ENCODE results near the gene ICE2.

ICE2 gene

GRCh38 chr15:60462027-60462426 lies 16.9 kb downstream of the ICE2 start:
- H3K36me3 ChIP-seq (ENCODE audit: insufficient read depth, low read length): peaks cover 18% of the 10 kb centered on the region; the same call in 1 of the 2 replicates
- no peaks in the 10 kb centered on the region for H3K9me2 ChIP-seq (replicated peaks; ENCODE audit: low read depth, low read length)
- no peaks in the 10 kb centered on the region for H3K27me3 ChIP-seq (ENCODE audit: insufficient read depth, low read length, poor library complexity, severe bottlenecking)
- no peak overlapping the region for H2AFZ ChIP-seq (ENCODE audit: low read length)
- TF ChIP-seq CTCF (conservative IDR thresholded peaks at IDR 0.05; ENCODE audit: low read length) (no peak), EZH2phosphoT487 (IDR thresholded peaks at IDR 0.05; ENCODE audit: borderline replicate concordance) (no peak)
- H3F3A ChIP-seq (ENCODE audit: low read depth): no peaks in the 10 kb centered on the region
- no peak overlapping the region for H3K4me2 ChIP-seq (ENCODE audit: low read depth, low read length, poor library complexity, severe bottlenecking)
- H3K4me1 ChIP-seq (ENCODE audit: insufficient read depth, low read length, poor library complexity, severe bottlenecking): peaks cover 6% of the 10 kb centered on the region
- no peak overlapping the region for H3K4me3 ChIP-seq (ENCODE audit: low read length, poor library complexity, severe bottlenecking)
- no peak overlapping the region for H3K9ac ChIP-seq (ENCODE audit: low read depth, low read length, poor library complexity, severe bottlenecking)
- no peaks in the 10 kb centered on the region for H3K79me2 ChIP-seq (ENCODE audit: insufficient read depth, low read length)
- no peaks in the 10 kb centered on the region for H3K9me3 ChIP-seq (ENCODE audit: insufficient read depth, low read depth, low read length)
- no peaks in the 10 kb centered on the region for H4K20me1 ChIP-seq (ENCODE audit: insufficient read depth, low read length, poor library complexity, severe bottlenecking)

- H3K9ac ChIP-seq (ENCODE audit: low read depth, low read length, poor library complexity, severe bottlenecking): no peak overlapping the region
- H3K9me2 ChIP-seq (replicated peaks; ENCODE audit: low read depth, low read length): no peaks in the 10 kb centered on the region
- no peak overlapping the region for H3K4me3 ChIP-seq (ENCODE audit: low read length, poor library complexity, severe bottlenecking)
- TF ChIP-seq EZH2phosphoT487 (IDR thresholded peaks at IDR 0.05; ENCODE audit: borderline replicate concordance) (no peak), CTCF (conservative IDR thresholded peaks at IDR 0.05; ENCODE audit: low read length) (no peak)
- no peaks in the 10 kb centered on the region for H3K9me3 ChIP-seq (ENCODE audit: insufficient read depth, low read depth, low read length)
- no peaks in the 10 kb centered on the region for H3F3A ChIP-seq (ENCODE audit: low read depth)
- H3K36me3 ChIP-seq (ENCODE audit: insufficient read depth, low read length): peaks cover 12% of the 10 kb centered on the region; the same call in 1 of the 2 replicates
- H4K20me1 ChIP-seq (ENCODE audit: insufficient read depth, low read length, poor library complexity, severe bottlenecking): no peaks in the 10 kb centered on the region
- H3K79me2 ChIP-seq (ENCODE audit: insufficient read depth, low read length): no peaks in the 10 kb centered on the region
- H2AFZ ChIP-seq (ENCODE audit: low read length): no peak overlapping the region
- H3K4me1 ChIP-seq (ENCODE audit: insufficient read depth, low read length, poor library complexity, severe bottlenecking): peaks cover 6% of the 10 kb centered on the region
- no peak overlapping the region for H3K4me2 ChIP-seq (ENCODE audit: low read depth, low read length, poor library complexity, severe bottlenecking)
- no peaks in the 10 kb centered on the region for H3K27me3 ChIP-seq (ENCODE audit: insufficient read depth, low read length, poor library complexity, severe bottlenecking)
These were observed 18.0 kb downstream of the ICE2 start for GRCh38 chr15:60460931-60461330.

- no peaks in the 10 kb centered on the region for H4K20me1 ChIP-seq (ENCODE audit: insufficient read depth, low read length, poor library complexity, severe bottlenecking)
- peaks cover 15% of the 10 kb centered on the region; the same call in 1 of the 2 replicates for H3K36me3 ChIP-seq (ENCODE audit: insufficient read depth, low read length)
- no peaks in the 10 kb centered on the region for H3F3A ChIP-seq (ENCODE audit: low read depth)
- no peak overlapping the region for H3K4me3 ChIP-seq (ENCODE audit: low read length, poor library complexity, severe bottlenecking)
- H2AFZ ChIP-seq (ENCODE audit: low read length): no peak overlapping the region
- no peaks in the 10 kb centered on the region for H3K27me3 ChIP-seq (ENCODE audit: insufficient read depth, low read length, poor library complexity, severe bottlenecking)
- no peaks in the 10 kb centered on the region for H3K79me2 ChIP-seq (ENCODE audit: insufficient read depth, low read length)
- H3K9me2 ChIP-seq (replicated peaks; ENCODE audit: low read depth, low read length): no peaks in the 10 kb centered on the region
- peaks cover 6% of the 10 kb centered on the region for H3K4me1 ChIP-seq (ENCODE audit: insufficient read depth, low read length, poor library complexity, severe bottlenecking)
- no peak for TF ChIP-seq EZH2phosphoT487 (IDR thresholded peaks at IDR 0.05; ENCODE audit: borderline replicate concordance)
- no peak for TF ChIP-seq CTCF (conservative IDR thresholded peaks at IDR 0.05; ENCODE audit: low read length)
- H3K4me2 ChIP-seq (ENCODE audit: low read depth, low read length, poor library complexity, severe bottlenecking): no peak overlapping the region
- H3K9me3 ChIP-seq (ENCODE audit: insufficient read depth, low read depth, low read length): no peaks in the 10 kb centered on the region
- H3K9ac ChIP-seq (ENCODE audit: low read depth, low read length, poor library complexity, severe bottlenecking): no peak overlapping the region
These were observed 20.2 kb downstream of the ICE2 start for GRCh38 chr15:60458721-60459120.

Measured in Loucy (cell line).